GM23338 (cell line): ENCODE data around the gene LARGE1. TPM values are rescaled to one million over a fixed set of nuclear protein-coding genes. Genes with fewer than 3 reads are reported as not detected.

Experiments
- ATAC-seq: fragments of 200-7000 bp; cut with Tn5 transposase; 3 replicates; pipeline ENCODE4 v1.9.1; 2020
- DNase-seq: peaks from one replicate; pipeline ENCODE4 v3.0.0-alpha.2; 2015; ENCODE audit warnings: low spot score
- H2AFZ ChIP-seq: fragments of 200-600 bp; sonication (generic); 2 replicates; pipeline ENCODE4 v1.8.0; 2016; ENCODE audit warnings: antibody characterized with exemption, mild to moderate bottlenecking, moderate library complexity
- H3F3A ChIP-seq: fragments of 200-600 bp; sonication (generic); replicated peaks from 2 replicates; pipeline ENCODE4 v1.8.0; 2017; ENCODE audit warnings: antibody characterized with exemption, mixed run types, low read depth
- H3K27ac ChIP-seq: fragments of 200-600 bp; sonication (generic); 2 replicates; pipeline ENCODE4 v1.6.1; 2016; ENCODE audit warnings: low read depth
- H3K27me3 ChIP-seq: fragments of 200-600 bp; sonication (generic); 2 replicates; pipeline ENCODE4 v1.8.0; 2016; ENCODE audit warnings: mild to moderate bottlenecking, mixed run types, moderate library complexity; ENCODE audit not compliant: insufficient read depth
- H3K36me3 ChIP-seq: fragments of 200-600 bp; sonication (generic); 2 replicates; pipeline ENCODE4 v1.8.0; 2016; ENCODE audit warnings: mild to moderate bottlenecking; ENCODE audit not compliant: insufficient read depth
- H3K4me1 ChIP-seq: fragments of 200-600 bp; sonication (generic); 2 replicates; pipeline ENCODE4 v1.8.0; 2016; ENCODE audit warnings: mild to moderate bottlenecking, moderate library complexity; ENCODE audit not compliant: insufficient read depth
- H3K4me2 ChIP-seq: fragments of 200-600 bp; sonication (generic); 2 replicates; pipeline ENCODE4 v1.7.1; 2017; ENCODE audit warnings: mixed run types
- H3K4me3 ChIP-seq: fragments of 200-600 bp; sonication (generic); 2 replicates; pipeline ENCODE4 v1.6.1; 2016; ENCODE audit warnings: mixed run types
- H3K79me2 ChIP-seq: fragments of 200-600 bp; sonication (generic); replicated peaks from 2 replicates; pipeline ENCODE4 v1.8.0; 2017; ENCODE audit warnings: mild to moderate bottlenecking; ENCODE audit not compliant: insufficient read depth
- H3K9me2 ChIP-seq: fragments of 200-600 bp; sonication (generic); 2 replicates; pipeline ENCODE4 v1.8.0; 2017; ENCODE audit not compliant: insufficient read depth
- H4K20me1 ChIP-seq: fragments of 200-600 bp; sonication (generic); replicated peaks from 2 replicates; pipeline ENCODE4 v1.8.0; 2017; ENCODE audit warnings: mild to moderate bottlenecking; ENCODE audit not compliant: insufficient read depth
- H3K27ac Mint-ChIP-seq: 2 replicates; pipeline ENCODE4 v1.8.0; 2020; ENCODE audit warnings: inconsistent platforms, mild to moderate bottlenecking, moderate library complexity, mixed read lengths
- H3K27me3 Mint-ChIP-seq: 3 replicates; pipeline ENCODE4 v1.8.0; 2022; ENCODE audit warnings: low read depth, mild to moderate bottlenecking, moderate library complexity, mixed read lengths, inconsistent platforms; ENCODE audit not compliant: insufficient read depth, poor library complexity
- H3K36me3 Mint-ChIP-seq: 3 replicates; pipeline ENCODE4 v1.8.0; 2021; ENCODE audit warnings: low read depth, mild to moderate bottlenecking, inconsistent platforms, moderate library complexity, mixed read lengths
- H3K4me1 Mint-ChIP-seq: 3 replicates; pipeline ENCODE4 v1.8.0; 2020; ENCODE audit warnings: mild to moderate bottlenecking, inconsistent platforms, mixed read lengths
- H3K4me3 Mint-ChIP-seq: 3 replicates; pipeline ENCODE4 v1.8.0; 2021; ENCODE audit warnings: moderate library complexity, mild to moderate bottlenecking, inconsistent platforms, mixed read lengths
- H3K9me3 Mint-ChIP-seq: 3 replicates; pipeline ENCODE4 v1.8.0; 2020; ENCODE audit warnings: moderate library complexity, mild to moderate bottlenecking, inconsistent platforms, mixed read lengths
- CREB1 ChIP-seq: fragments of 250-450 bp; sonication (Bioruptor Pico); IDR thresholded peaks from 2 replicates; pipeline ENCODE4 v1.5.0; 2020; ENCODE audit warnings: low read depth, mild to moderate bottlenecking, moderate library complexity
- CTCF ChIP-seq, 2 experiments: fragments of 200-600 bp in 1 of 2; sonication (generic) in 1 of 2; conservative IDR thresholded peaks; 2 replicates each; pipeline versions ENCODE4 v1.5.1 to v1.6.1; 2016 to 2017; ENCODE audit warnings: antibody characterized with exemption in 2 of 2, low read depth in 2 of 2, mild to moderate bottlenecking in 2 of 2, moderate library complexity in 1 of 2
- ETS1 ChIP-seq: IDR thresholded peaks from 2 replicates; pipeline ENCODE4 v1.6.1; 2016; ENCODE audit warnings: antibody characterized with exemption
- EZH2 ChIP-seq: fragments of 200-600 bp; sonication (generic); IDR thresholded peaks from one replicate; pipeline ENCODE4 v1.8.0; 2017; ENCODE audit warnings: antibody characterized with exemption, mild to moderate bottlenecking, low read depth; ENCODE audit not compliant: unreplicated experiment
- EZH2phosphoT487 ChIP-seq: fragments of 200-600 bp; sonication (generic); IDR thresholded peaks from one replicate; pipeline ENCODE4 v1.8.1; 2018; ENCODE audit warnings: antibody characterized with exemption; ENCODE audit not compliant: unreplicated experiment
- JUNB ChIP-seq: IDR thresholded peaks from one replicate; pipeline ENCODE4 v1.6.1; 2016; ENCODE audit warnings: antibody characterized with exemption; ENCODE audit not compliant: unreplicated experiment
- NANOG ChIP-seq: IDR thresholded peaks from 2 replicates; pipeline ENCODE4 v1.6.1; 2016; ENCODE audit warnings: antibody characterized with exemption, borderline replicate concordance
- POLR2AphosphoS5 ChIP-seq: IDR thresholded peaks from 2 replicates; pipeline ENCODE4 v1.6.1; 2016; ENCODE audit warnings: antibody characterized with exemption, low read depth
- REST ChIP-seq: IDR thresholded peaks from one replicate; pipeline ENCODE4 v1.6.1; 2018; ENCODE audit warnings: antibody characterized with exemption; ENCODE audit not compliant: unreplicated experiment
- STAT1 ChIP-seq: IDR thresholded peaks from one replicate; pipeline ENCODE4 v1.6.1; 2016; ENCODE audit warnings: antibody characterized with exemption; ENCODE audit not compliant: unreplicated experiment
- ZNF114 ChIP-seq: fragments of 250-450 bp; sonication (Bioruptor Pico); IDR thresholded peaks from 2 replicates; pipeline ENCODE4 v1.5.0; 2020; ENCODE audit warnings: mild to moderate bottlenecking, moderate library complexity
- ZNF331 ChIP-seq: fragments of 250-450 bp; sonication (Bioruptor Pico); IDR thresholded peaks from 2 replicates; pipeline ENCODE4 v1.5.0; 2020; ENCODE audit warnings: low read depth, mild to moderate bottlenecking, moderate library complexity
- ZNF462 ChIP-seq: fragments of 250-450 bp; sonication (Bioruptor Pico); IDR thresholded peaks from 2 replicates; pipeline ENCODE4 v1.5.0; 2020; ENCODE audit warnings: mild to moderate bottlenecking, moderate library complexity
- polyA plus RNA-seq: library from polyadenylated mRNA; unstranded; fragments of >200 nt; fragmentation: Nextera tagmentation; extraction: Ambion mirVana; gene quantifications from 2 replicates; pipeline ENCODE4 v1.2.1, GENCODE V29; 2016
- total RNA-seq: library from RNA; depleted of rRNA; stranded (reverse); fragments of >200 nt; shearing (Covaris generic); gene quantifications from 2 replicates; pipeline ENCODE4 v1.2.3, GENCODE V29; 2014

The LARGE1 gene
- total and polyA plus RNA-seq, 2 experiments from 2014 or later, result 12.8 to 75.6 TPM

GRCh38 chr22:33270596-33270995, 649.7 kb downstream of the LARGE1 start:
- Histone ChIP-seq H3K4me1 (no peaks in the 10 kb centered on the region), H3K4me2 (no peak overlapping the region), H3K36me3 (peaks cover 14% of the 10 kb centered on the region), H3K79me2 (no peaks in the 10 kb centered on the region), H3K9me2 (no peaks in the 10 kb centered on the region), H3F3A (no peaks in the 10 kb centered on the region), H4K20me1 (peaks cover 9% of the 10 kb centered on the region; the same call in 1 of the 2 replicates), H2AFZ (no peak overlapping the region), H3K27ac (no peak overlapping the region), H3K4me3 (no peak overlapping the region), H3K27me3 (no peaks in the 10 kb centered on the region)
- H3K27ac Mint-ChIP-seq, result no peak overlapping the region
- no peak for ATAC-seq
- H3K9me3 Mint-ChIP-seq, result no peaks in the 10 kb centered on the region; the same call in 2 of the 3 replicates
- peaks cover 17% of the 10 kb centered on the region; the same call in 2 of the 3 replicates for H3K36me3 Mint-ChIP-seq
- H3K4me3 Mint-ChIP-seq, result no peak overlapping the region
- no peaks in the 10 kb centered on the region for H3K4me1 Mint-ChIP-seq
- TF ChIP-seq ZNF114 (CRISPR knock-in tag), result no peak
- TF ChIP-seq EZH2phosphoT487, result no peak
- TF ChIP-seq ZNF462 (CRISPR knock-in tag), result no peak
- no peak for TF ChIP-seq EZH2
- TF ChIP-seq STAT1, result no peak
- TF ChIP-seq ZNF331, result no peak
- no peak for TF ChIP-seq CREB1 (CRISPR knock-in tag)
- TF ChIP-seq ETS1, result no peak
- TF ChIP-seq CTCF (conservative IDR thresholded peaks at IDR 0.05; ENCODE audit: low read depth in 2 of 2), result no peak
- no peak for TF ChIP-seq REST
- no peak for TF ChIP-seq NANOG
- no peak for TF ChIP-seq JUNB
- no peak for TF ChIP-seq POLR2AphosphoS5
- DNase-seq, result no peak
- H3K27me3 Mint-ChIP-seq, result peaks cover 6% of the 10 kb centered on the region
